Measurements from ENCODE around the gene KLHL20.
"Not testable (repeated sequence)": the region's sequence is repeated elsewhere in the genome, so short reads cannot be mapped to it uniquely, and the experiment has no call there.

The KLHL20 gene

GRCh38 chr1:173753830-173754229 is 39.0 kb downstream of the KLHL20 start:
- DNase-seq = no peak

- no peak for DNase-seq
These were observed 42.9 kb downstream of the KLHL20 start for GRCh38 chr1:173757666-173758065.

- DNase-seq = no peak
These were observed 43.3 kb downstream of the KLHL20 start for GRCh38 chr1:173758110-173758509.

GRCh38 chr1:173758980-173759379 is 44.2 kb downstream of the KLHL20 start:
- DNase-seq = no peak

GRCh38 chr1:173764331-173764730 is 49.5 kb downstream of the KLHL20 start:
- DNase-seq = not testable (repeated sequence)

- DNase-seq = no peak
These were observed 53.4 kb downstream of the KLHL20 start for GRCh38 chr1:173768206-173768605.

GRCh38 chr1:173768827-173769226 is 54.0 kb downstream of the KLHL20 start:
- no peak for DNase-seq

- DNase-seq = not testable (repeated sequence)
These were observed 55.5 kb downstream of the KLHL20 start for GRCh38 chr1:173770330-173770729.

GRCh38 chr1:173771560-173771959 is 56.8 kb downstream of the KLHL20 start:
- DNase-seq = no peak

GRCh38 chr1:173775578-173776226 is 60.9 kb downstream of the KLHL20 start:
- DNase-seq = no peak

GRCh38 chr1:173779936-173780335 is 65.2 kb downstream of the KLHL20 start:
- no peak for DNase-seq

- no peak for DNase-seq
These were observed 70.2 kb downstream of the KLHL20 start for GRCh38 chr1:173784997-173785396.

- DNase-seq = no peak
These were observed 75.1 kb downstream of the KLHL20 start for GRCh38 chr1:173789841-173790240.

- DNase-seq = no peak
These were observed 83.3 kb downstream of the KLHL20 start for GRCh38 chr1:173798078-173798477.

GRCh38 chr1:173799995-173800394 is 85.2 kb downstream of the KLHL20 start:
- not testable (repeated sequence) for DNase-seq

- no peak for DNase-seq
These were observed 88.2 kb downstream of the KLHL20 start for GRCh38 chr1:173802961-173803360.

GRCh38 chr1:173813654-173814053 is 98.9 kb downstream of the KLHL20 start:
- DNase-seq = not testable (repeated sequence)

- DNase-seq = no peak
These were observed 103.7 kb downstream of the KLHL20 start for GRCh38 chr1:173818459-173818858.

- no peak for DNase-seq
These were observed 106.9 kb downstream of the KLHL20 start for GRCh38 chr1:173821680-173822079.

GRCh38 chr1:173823781-173824314 is 109.1 kb downstream of the KLHL20 start:
- DNase-seq = no peak

GRCh38 chr1:173824315-173825081 is 109.7 kb downstream of the KLHL20 start, which contains the start of the genes CENPL and DARS2:
TSS of gene CENPL (minus strand) at chr1:173824883. CDS start at chr1:173811299, 13,584 bp downstream.
TSS of gene DARS2 (plus strand) at chr1:173824673. CDS start at chr1:173825230, 557 bp downstream.
- peak; percentile 97 for DNase-seq

GRCh38 chr1:173827611-173828010 is 112.8 kb downstream of the KLHL20 start:
- no peak for DNase-seq

- no peak for DNase-seq
These were observed 118.0 kb downstream of the KLHL20 start for GRCh38 chr1:173832748-173833147.
